Uterus (tissue), 2 donors: Measurements from ENCODE around the gene NUDT22.

ENCODE experiments used
- POLR2A ChIP-seq, 2 donors: fragments of 450-650 bp; IDR thresholded peaks; one replicate each; pipeline ENCODE4 v1.6.1; 2016; ENCODE audit warnings: antibody characterized with exemption in 2 of 2, mild to moderate bottlenecking in 1 of 2, moderate library complexity in 1 of 2
- TF ChIP-seq, protein P1 (sequence below), 4 experiments: fragments of 200-600 bp in 2 of 4; fragments of 450-650 bp in 2 of 4; sonication (generic) in 2 of 4; IDR thresholded peaks; one replicate each; pipeline ENCODE4 v1.5.1; 2016 to 2019; ENCODE audit warnings: antibody characterized with exemption in 4 of 4, mild to moderate bottlenecking in 2 of 4, moderate library complexity in 1 of 4

- TF ChIP-seq, protein P1, sequence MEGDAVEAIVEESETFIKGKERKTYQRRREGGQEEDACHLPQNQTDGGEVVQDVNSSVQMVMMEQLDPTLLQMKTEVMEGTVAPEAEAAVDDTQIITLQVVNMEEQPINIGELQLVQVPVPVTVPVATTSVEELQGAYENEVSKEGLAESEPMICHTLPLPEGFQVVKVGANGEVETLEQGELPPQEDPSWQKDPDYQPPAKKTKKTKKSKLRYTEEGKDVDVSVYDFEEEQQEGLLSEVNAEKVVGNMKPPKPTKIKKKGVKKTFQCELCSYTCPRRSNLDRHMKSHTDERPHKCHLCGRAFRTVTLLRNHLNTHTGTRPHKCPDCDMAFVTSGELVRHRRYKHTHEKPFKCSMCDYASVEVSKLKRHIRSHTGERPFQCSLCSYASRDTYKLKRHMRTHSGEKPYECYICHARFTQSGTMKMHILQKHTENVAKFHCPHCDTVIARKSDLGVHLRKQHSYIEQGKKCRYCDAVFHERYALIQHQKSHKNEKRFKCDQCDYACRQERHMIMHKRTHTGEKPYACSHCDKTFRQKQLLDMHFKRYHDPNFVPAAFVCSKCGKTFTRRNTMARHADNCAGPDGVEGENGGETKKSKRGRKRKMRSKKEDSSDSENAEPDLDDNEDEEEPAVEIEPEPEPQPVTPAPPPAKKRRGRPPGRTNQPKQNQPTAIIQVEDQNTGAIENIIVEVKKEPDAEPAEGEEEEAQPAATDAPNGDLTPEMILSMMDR (IDR thresholded peaks at IDR 0.05): no peak
- no peak for TF ChIP-seq POLR2A (IDR thresholded peaks at IDR 0.05)
Measured at GRCh38 chr11:64254326-64254725, 28.3 kb downstream of the NUDT22 start.
